Thyroid gland (tissue), 4 donors: ENCODE results near the gene ZSCAN16. TPM values are rescaled to one million over a fixed set of nuclear protein-coding genes. Genes with fewer than 3 reads are reported as not detected.
A peak's percentile ranks its signal among the peaks of the same experiment; 100 is the strongest.
"Not testable (repeated sequence)": the region's sequence is repeated elsewhere in the genome, so short reads cannot be mapped to it uniquely, and the experiment has no call there.

Experiments used
- DNase-seq, 2 donors: peaks; one replicate each; pipeline ENCODE4 v3.0.0-alpha.2; 2019
- H3K27ac ChIP-seq, 3 donors: fragments of 200-600 bp; sonication (generic); 1 replicate in 2 of 3; 2 replicates in 1 of 3; pipeline ENCODE4 v1.5.1; 2016 to 2019; ENCODE audit warnings: mild to moderate bottlenecking in 1 of 3, moderate library complexity in 1 of 3
- H3K27me3 ChIP-seq: fragments of 200-600 bp; sonication (generic); one replicate; pipeline ENCODE4 v1.5.1; 2019
- H3K36me3 ChIP-seq, 2 donors: fragments of 200-600 bp; sonication (generic); one replicate each; pipeline ENCODE4 v1.5.1; 2016 to 2019
- H3K4me1 ChIP-seq, 2 donors: fragments of 200-600 bp; sonication (generic); one replicate each; pipeline ENCODE4 v1.5.1; 2017 to 2019
- H3K4me3 ChIP-seq, 3 donors: fragments of 200-600 bp; sonication (generic); replicated peaks in 1 of 3; 1 replicate in 2 of 3; 2 replicates in 1 of 3; pipeline ENCODE4 v1.5.1; 2016; ENCODE audit warnings: mild to moderate bottlenecking in 1 of 3
- H3K9me3 ChIP-seq: fragments of 200-600 bp; sonication (generic); one replicate; pipeline ENCODE4 v1.5.1; 2017
- POLR2A ChIP-seq, 2 donors: fragments of 450-650 bp; IDR thresholded peaks; one replicate each; pipeline ENCODE4 v1.6.1; 2017; ENCODE audit warnings: antibody characterized with exemption in 2 of 2, mild to moderate bottlenecking in 2 of 2, moderate library complexity in 1 of 2
- WGBS, 2 donors: methylation state at CpG; one replicate each; pipeline ENCODE4 v1.1.5; 2017; 5-methylcytosine and 5-hydroxymethylcytosine counted together
- intact Hi-C: fragments of 100-400 bp; cut with DNase I; formaldehyde crosslinking; loops from one replicate; pipeline ENCODE4 v1.15.1; 2023
- total RNA-seq, 4 donors: library from RNA; depleted of rRNA; stranded (reverse); fragments of >200 nt; gene quantifications; one replicate each; pipeline ENCODE4 v1.2.3, GENCODE V29; 2016
- TF ChIP-seq, protein P1 (sequence below), 6 experiments: fragments of 200-600 bp in 3 of 6; fragments of 450-650 bp in 3 of 6; sonication (generic) in 3 of 6; IDR thresholded peaks; one replicate each; pipeline ENCODE4 v1.5.1; 2016 to 2019; ENCODE audit warnings: antibody characterized with exemption in 6 of 6, mild to moderate bottlenecking in 2 of 6, inconsistent platforms in 1 of 6, moderate library complexity in 1 of 6

The ZSCAN16 gene
- total RNA-seq, 4 donors from 2014 or later = 5.8 to 7.9 (median 7.4) TPM

DNA sequence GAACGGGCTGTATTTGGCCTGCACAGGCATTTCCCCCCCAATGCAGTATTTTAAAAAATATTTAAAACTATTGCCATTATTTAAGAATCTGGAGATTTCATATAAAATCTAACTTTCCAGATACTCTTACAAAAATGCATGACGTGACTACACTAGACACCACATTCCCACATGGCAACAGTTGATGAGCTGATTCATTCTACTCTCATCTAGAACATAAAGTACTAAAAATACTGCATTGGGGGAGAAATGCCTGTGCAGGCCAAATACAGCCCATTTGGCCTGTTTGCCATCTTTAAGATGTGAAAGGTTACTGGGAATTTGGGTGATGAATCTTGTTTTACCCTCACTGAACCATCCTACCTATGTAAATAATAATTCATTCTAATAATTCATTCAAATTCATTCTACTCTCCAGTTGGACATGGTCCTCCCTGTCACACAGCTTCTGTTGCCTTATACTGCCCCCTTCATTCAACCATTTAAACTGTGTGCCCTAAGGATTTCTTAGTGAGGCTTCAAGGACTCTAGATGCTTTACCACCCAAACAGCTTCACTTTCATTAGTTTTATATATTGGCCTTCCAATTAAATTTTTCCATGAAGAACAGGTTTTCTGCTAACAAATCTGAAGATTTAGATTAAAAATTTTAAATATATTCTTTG lies 6.9 kb upstream of the ZSCAN16 start:
- Histone ChIP-seq H3K4me1 (no peaks in the 10 kb centered on the region), H3K27me3 (no peaks in the 10 kb centered on the region), H3K4me3 (no peak overlapping the region), H3K27ac (no peak overlapping the region), H3K36me3 (peaks cover 9 to 10% of the 10 kb centered on the region in 2 donors), H3K9me3 (no peaks in the 10 kb centered on the region)
- TF ChIP-seq, protein P1, sequence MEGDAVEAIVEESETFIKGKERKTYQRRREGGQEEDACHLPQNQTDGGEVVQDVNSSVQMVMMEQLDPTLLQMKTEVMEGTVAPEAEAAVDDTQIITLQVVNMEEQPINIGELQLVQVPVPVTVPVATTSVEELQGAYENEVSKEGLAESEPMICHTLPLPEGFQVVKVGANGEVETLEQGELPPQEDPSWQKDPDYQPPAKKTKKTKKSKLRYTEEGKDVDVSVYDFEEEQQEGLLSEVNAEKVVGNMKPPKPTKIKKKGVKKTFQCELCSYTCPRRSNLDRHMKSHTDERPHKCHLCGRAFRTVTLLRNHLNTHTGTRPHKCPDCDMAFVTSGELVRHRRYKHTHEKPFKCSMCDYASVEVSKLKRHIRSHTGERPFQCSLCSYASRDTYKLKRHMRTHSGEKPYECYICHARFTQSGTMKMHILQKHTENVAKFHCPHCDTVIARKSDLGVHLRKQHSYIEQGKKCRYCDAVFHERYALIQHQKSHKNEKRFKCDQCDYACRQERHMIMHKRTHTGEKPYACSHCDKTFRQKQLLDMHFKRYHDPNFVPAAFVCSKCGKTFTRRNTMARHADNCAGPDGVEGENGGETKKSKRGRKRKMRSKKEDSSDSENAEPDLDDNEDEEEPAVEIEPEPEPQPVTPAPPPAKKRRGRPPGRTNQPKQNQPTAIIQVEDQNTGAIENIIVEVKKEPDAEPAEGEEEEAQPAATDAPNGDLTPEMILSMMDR (IDR thresholded peaks at IDR 0.05) = no peak
- TF ChIP-seq POLR2A (IDR thresholded peaks at IDR 0.05) = no peak
- WGBS, 2 donors = 95 to 96% methylated on average over 2 of the region's 2 CpGs
- intact Hi-C loops = no loop called here
- no peak for DNase-seq

DNA sequence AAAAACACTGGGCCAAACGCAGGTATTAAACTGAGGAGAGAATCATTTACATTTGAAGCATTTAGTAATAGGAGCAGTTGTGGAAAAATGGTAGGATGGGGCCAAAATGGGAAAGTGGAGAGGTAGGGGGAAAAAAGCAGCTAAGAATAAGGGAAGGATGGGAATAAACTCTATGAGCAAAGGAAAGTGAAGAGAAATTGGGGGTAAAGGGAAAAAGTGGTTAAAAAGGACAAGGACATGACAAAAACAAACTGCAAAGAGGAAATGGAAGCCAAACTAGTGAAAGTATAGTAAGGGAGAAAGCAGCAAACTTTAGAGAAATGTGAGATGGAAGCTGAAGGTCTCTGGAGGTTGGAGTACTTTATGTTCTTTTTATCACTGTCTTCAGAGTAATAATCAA lies 6.2 kb upstream of the ZSCAN16 start:
- intact Hi-C loops = no loop called here
- WGBS, 2 donors = 80 to 87% methylated on average over 1 of the region's 1 CpG
- no peaks in the 10 kb centered on the region for H3K9me3 ChIP-seq
- TF ChIP-seq POLR2A (IDR thresholded peaks at IDR 0.05) = no peak
- TF ChIP-seq, protein P1 (IDR thresholded peaks at IDR 0.05) = no peak
- H3K4me1 ChIP-seq = no peaks in the 10 kb centered on the region
- no peak overlapping the region for H3K4me3 ChIP-seq
- H3K27me3 ChIP-seq = no peaks in the 10 kb centered on the region
- DNase-seq = no peak
- peaks cover 9 to 10% of the 10 kb centered on the region in 2 donors for H3K36me3 ChIP-seq
- no peak overlapping the region for H3K27ac ChIP-seq

DNA sequence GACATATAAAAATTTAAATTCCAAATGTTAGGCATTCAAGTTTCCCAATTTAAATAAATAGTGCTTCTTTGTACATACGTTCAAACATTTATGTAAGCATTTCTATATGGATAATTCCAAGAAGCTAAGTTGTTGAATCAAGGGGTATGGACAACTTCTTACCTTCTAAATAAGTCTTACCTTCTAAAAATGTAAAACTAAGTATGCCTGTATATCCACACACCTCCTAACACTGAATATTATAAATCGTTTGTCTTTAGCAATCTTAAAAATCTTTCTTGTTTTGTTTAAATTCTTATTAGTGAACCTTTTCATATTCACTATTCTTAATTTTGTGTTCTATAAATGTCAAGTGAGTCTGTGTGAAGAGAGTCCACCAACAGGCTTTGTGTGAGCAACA lies 2.5 kb upstream of the ZSCAN16 start:
- no peaks in the 10 kb centered on the region for H3K9me3 ChIP-seq
- peaks cover 0 to 2% of the 10 kb centered on the region in 2 donors for H3K36me3 ChIP-seq
- intact Hi-C loops = no loop called here
- TF ChIP-seq POLR2A (IDR thresholded peaks at IDR 0.05) = no peak
- TF ChIP-seq, protein P1 (IDR thresholded peaks at IDR 0.05) = no peak
- WGBS, 2 donors = 95 to 96% methylated on average over 2 of the region's 2 CpGs
- H3K4me1 ChIP-seq = peaks cover 4 to 13% of the 10 kb centered on the region in 2 donors
- H3K27ac ChIP-seq = no peak overlapping the region
- H3K4me3 ChIP-seq = no peak overlapping the region
- no peak for DNase-seq
- no peaks in the 10 kb centered on the region for H3K27me3 ChIP-seq

DNA sequence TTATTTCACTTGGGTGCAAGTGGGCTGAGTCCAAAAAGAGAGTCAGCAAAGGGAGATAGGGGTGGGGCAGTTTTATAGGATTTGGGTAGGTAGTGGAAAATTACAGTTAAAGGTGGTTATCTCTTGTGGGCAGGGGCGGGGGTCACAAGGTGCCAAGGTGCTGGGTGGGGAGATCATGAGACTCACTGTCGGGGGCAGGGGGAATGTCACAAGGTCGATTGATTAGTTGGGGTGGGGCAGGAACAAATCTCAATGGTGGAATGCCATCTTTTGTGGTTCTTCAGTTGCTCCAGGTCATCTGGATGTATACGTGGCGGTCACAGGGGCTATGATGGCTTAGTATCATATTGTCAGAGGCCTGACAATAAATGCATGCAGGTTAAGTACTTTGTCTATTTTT lies 2.1 kb upstream of the ZSCAN16 start:
- intact Hi-C loops, H3K9me3 ChIP-seq, H3K4me3 ChIP-seq, H3K27ac ChIP-seq, H3K27me3 ChIP-seq, H3K36me3 ChIP-seq, DNase-seq: not testable (repeated sequence)
- peaks cover 4 to 13% of the 10 kb centered on the region in 2 donors for H3K4me1 ChIP-seq
- 89 to 94% methylated on average over 5 of the region's 5 CpGs for WGBS, 2 donors

DNA sequence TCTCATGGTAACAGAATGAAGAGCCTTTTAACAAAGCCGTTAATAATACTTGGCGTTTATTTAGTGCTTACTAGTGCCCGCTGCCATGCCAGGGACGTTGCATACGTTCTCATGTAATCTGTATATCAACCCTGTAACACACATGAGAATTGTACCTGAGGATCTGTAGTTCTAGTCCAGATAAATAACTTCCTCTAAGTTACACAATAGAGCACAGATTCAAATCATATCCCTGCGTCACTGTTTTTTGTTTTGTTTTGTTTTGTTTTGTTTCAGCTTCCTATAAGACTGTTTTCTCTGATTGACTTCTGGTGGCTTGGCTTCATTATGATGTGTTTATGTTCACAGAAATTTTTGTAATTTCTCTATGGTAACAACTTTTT lies 553 bp downstream of the ZSCAN16 start:
- no peak for TF ChIP-seq POLR2A (IDR thresholded peaks at IDR 0.05)
- TF ChIP-seq, protein P1 (IDR thresholded peaks at IDR 0.05) = no peak
- Histone ChIP-seq H3K4me3 (peak overlapping the region in 2 of 3 donors; percentile 52 to 80), H3K36me3 (peaks cover 0 to 5% of the 10 kb centered on the region in 2 donors), H3K27ac (peak overlapping the region in 1 of 3 donors; percentile 21), H3K27me3 (no peaks in the 10 kb centered on the region), H3K9me3 (no peaks in the 10 kb centered on the region), H3K4me1 (peaks cover 4 to 13% of the 10 kb centered on the region in 2 donors)
- WGBS, 2 donors = 8 to 15% methylated on average over 6 of the region's 6 CpGs
- DNase-seq = no peak
- intact Hi-C loops = loop anchor here (5.0 kb wide), 1 partner anchor 232 kb away; no protein-coding TSS in a partner anchor
